ENCODE measurements around the gene OTOP2.
A peak's percentile ranks its signal among the peaks of the same experiment; 100 is the strongest.
"Not testable (repeated sequence)": the region's sequence is repeated elsewhere in the genome, so short reads cannot be mapped to it uniquely, and the experiment has no call there.

Gene OTOP2

DNA sequence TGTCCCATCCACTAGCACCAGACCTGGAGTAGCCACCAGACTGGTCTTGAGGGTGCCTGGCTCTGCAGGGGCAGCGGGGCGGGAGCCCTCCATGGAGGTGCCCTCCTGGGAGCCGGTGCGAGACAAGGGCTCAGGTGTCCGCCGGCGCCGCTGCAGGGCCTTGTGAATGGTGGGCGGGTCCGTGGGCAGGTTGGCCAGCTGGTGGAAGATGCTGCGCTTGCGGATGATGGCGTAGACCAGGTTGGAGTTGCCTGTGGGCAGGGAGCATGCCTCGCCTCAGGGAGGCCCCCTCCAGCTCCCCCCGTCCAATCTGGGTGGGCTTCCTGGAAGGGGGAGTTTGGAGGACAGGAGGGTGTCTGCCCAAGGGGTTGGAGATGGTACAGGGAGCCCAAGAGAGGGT is 30.0 kb downstream of the OTOP2 start:
- DNase-seq, result no peak

DNA sequence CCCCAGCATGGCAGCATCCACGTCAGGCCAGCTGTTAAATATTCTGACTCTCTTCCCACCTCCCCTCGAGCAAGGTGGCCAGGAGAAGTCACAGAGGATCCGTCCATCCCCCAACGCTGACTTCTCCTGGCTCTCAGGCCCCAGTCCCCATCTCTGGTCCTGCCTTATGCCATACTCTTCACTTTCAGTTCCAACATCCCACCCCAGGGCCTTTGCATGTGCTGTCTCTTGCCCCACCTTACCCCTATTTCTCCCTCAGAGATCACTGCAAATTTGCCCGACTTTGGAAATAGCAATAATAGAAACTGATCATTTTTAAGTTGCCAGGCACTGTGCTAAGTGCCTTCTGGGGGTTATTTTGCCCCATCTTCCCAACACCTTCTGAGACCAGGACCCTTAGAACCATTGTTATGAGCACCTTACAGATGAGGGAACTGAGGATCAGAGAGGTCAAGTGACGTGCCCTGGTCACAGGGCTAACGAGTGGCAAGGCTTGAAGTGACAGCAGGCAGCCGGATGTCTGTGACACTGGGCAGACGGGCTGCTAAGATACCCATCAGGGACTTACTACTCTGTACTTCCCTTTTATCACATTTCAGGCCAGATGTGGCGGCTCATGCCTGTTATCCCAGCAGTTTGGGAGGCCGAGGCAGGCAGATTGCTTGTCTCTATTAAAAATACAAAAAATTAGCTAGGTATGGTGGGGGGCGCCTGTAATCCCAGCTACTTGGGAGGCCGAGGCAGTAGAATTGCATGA is 30.8 kb downstream of the OTOP2 start:
- no peak for DNase-seq

DNA sequence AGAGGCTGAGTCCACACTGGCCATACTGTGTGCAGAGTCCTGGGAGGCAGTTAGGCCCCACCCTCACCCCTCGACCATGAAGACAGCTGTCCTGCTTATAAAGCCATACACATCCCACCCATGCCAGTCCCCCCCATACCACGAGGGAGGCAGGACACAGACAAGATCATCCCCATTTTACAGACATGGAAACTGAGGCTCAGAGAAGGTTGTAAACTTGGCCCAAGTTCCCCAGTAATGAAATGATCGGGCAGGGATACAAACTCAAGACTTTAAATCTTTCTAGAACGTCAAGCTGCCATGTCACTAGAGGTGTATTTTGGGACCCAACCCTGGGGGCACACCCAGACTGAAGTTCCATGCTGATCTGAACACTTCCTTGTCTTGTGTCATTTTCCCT is 32.0 kb downstream of the OTOP2 start:
- no peak for DNase-seq

DNA sequence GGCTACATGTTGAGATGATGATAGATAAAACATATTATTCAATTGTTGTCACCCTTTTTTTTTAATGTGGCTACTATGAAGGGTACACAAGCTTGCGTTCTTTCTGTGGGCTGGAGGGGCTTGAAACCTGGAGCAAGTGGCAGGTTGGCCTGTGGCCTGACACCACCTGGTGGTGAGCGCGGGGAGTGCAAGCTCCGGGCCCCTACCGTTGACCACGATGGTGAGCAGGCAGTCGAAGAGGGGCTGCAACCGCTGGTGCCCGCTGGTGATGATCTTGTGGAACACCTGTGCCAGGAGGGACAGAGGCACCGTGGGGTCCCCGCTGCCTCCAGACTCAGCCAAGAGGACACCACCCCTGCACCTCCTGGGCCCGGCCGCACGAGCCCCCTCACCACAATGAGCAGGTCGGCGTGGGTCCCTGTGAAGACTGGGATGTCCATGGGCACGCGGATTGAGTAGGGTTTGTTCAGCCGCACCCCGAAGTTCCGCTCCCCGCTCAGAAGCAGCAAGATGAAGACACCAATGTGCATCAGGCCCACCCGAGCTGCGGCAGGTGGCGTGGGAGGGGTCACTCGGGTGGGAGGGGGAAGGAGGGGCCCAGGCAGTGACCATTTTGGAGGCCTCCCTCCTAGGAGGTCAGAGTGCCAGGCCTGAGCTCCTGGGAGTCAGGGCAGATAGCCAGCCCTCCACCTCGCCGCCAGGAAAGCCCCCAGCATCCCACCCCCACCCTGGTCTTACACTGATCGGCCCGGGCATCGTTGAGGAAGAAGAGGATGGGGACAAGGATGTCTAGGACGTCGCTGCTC is 34.1 kb downstream of the OTOP2 start:
- DNase-seq, result peak; percentile 72

DNA sequence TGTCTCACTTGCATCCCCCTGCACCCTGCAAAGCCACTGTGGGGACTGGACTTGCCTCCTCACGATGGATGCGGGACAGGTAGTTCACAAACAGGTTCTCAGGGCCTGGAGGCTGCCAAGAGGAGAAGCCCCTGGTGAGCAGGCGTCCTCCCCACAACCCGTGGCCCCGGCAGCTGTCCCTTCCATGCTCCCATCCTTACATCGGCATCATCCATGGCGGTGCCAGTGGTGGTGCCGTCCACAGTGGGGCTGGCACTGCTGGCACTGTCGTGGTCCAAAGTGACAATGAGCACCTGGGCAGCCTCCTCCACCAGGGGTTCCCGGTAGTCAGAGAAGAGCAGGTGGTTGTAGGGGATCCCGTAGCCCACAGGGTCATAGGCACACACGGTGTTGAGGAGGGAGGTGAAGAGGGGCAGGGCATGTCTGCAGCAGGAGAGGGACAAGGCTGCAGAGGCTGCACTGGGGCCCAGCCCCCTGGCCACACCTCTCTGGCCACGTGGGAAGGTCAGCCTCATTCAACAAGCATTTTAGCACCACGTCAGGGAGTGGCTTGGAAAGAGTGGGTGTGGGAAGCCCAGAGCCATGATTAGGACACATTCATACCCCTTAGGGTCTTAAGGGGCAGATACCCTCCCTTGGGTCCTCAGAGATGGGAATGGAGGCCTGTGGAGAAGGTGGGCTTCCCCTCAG is 35.9 kb downstream of the OTOP2 start:
- no peak for DNase-seq

DNA sequence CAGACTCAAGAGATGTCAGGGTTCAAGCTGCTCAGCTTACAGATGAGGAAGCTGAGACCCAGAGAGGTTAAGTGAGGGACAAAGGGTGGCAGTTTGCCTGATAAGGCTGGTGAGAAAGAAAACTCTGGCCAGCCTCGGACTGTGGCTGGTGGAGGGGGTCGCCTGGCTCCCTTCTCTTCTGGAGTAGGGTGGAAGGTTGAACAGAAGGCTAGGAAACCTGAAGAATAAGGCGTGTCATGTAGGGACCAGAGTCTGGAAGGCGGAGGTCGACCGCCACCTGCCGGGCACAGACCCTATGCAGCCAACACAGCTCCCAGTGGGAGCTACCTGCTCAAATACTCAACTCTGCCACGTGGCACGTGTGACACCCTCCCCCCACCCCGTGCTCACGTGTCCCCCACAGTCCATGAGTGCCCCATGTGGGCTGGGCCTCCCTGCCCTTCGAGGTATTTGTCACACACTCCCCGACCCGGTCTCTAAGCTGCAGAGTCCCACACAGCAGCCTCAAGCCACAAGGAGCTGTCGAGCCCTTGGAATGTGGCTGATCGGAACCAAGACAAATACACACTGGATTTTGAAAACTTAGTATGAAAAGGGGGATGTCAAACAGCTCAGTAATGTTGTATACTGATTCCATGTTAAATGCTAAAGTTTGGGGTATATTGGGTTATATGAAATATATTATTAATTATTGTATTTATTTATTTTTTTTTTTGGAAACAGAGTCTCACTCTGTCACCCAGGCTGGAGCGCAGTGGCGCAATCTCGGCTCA is 36.7 kb downstream of the OTOP2 start:
- DNase-seq, result peak; percentile 59

DNA sequence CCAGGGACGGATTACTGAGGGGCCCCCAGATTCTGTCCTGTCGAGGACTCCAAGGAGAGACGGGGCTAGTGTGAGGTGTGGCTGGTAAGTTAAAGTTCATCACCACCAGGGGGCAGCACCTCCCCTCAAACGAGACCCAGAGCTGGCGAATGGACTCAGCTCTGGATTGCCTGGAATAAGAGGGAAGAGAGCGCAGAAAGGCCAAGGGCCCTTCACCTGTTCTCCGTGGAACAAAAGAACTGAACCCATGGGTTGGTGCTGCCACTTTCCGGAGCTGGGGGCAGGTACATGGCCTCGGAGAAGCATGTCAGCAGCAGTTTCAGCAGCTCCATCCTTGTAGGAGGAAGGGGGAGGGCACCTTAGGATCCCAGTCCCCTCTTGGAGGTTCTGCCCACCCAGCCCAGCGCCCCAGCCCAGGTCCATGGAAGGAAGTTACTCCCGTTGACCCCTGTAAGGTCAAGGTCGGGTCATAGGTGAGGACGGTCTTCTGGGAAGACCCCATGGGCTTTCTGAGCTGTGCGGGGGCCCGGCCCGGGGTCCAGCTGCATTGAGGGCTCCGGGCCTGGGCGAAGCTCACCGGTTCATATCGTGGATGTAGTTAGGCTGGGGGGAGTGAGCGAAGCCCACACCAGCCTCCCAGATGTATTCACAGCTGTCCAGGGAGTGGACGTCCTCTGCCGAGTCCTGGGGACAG is 37.7 kb downstream of the OTOP2 start:
- DNase-seq, result peak; percentile 88

DNA sequence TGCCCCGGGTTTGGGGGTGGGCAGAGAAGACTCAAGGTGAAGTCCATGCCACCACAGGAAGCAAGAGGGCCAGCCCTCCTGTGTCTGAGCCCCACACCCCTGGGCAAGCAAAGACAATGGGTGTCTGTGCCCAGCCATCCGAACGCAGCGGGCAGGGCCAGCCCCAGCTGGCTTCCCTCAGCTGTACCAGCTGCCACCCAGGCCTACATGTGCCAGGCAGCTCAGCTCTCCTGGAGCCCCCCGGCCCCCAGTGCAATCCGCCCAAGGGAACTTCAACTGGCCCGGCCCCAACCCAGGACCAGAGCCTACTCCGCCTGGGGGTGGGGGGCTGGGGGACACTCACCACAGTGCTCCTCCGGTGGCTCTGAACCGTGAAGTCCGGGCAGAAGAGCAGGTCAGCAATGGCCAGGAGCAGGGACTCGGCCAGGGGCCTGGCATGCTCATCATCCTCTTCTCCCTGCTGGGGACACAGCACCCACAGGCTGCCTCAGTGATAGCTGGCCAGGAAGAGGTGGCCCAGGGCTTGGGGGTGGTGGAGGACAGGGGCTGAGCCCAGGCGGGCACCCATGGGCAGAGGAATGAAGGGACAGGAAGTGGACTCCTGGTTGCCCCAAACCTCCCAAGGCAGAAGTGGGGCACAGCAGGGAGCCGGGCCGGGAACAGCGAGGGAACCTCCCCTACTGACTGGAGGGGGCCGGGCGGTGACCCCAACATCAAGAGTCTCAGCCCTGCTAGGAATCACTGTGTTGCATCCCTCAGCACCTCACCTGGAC is 38.7 kb downstream of the OTOP2 start:
- DNase-seq, result no peak

DNA sequence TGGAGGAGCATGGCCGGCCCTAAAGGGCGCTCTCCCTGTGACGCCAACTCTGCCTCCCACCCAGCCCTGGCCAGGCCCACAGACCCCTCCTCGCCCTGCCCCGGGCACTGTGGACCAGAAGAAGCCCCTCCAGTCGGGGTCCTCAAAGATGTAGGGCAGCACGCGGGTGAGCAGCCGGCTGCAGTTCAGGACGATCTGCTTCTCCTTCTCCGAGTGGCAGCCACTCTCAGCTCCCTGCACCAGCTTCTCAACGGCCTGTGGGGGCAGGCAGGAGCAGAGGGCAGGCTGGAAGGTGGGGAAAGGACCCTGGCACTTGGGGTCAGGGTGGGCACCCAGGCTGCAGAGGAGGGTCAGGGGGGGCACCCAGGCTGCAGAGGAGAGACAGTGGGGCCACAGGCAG is 39.6 kb downstream of the OTOP2 start:
- DNase-seq, result no peak

DNA sequence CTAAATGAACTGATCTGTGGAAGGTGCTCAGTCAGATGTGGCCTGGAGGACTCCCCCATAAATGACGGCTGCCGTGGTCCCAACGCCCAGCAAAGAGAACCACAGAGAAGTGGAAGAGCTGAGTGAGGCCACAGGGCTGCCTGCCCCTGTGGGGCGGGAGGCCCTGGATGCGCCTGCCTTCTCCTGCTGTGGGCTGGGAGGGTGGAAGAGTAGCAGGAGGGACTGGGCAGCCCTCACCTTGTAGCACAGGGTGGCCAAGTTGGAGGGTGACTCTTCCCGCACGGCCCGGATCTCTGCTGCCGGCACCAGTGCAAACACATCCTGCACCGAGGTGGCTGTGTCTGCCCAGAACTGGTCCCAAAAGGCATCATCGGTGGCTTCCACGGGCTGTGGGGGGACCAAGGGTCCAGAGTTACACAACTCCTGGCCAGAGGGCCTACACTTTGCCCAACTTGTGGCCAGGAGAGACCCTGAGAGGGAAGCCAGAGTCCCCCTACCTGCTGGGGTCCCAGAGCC is 40.2 kb downstream of the OTOP2 start:
- no peak for DNase-seq

DNA sequence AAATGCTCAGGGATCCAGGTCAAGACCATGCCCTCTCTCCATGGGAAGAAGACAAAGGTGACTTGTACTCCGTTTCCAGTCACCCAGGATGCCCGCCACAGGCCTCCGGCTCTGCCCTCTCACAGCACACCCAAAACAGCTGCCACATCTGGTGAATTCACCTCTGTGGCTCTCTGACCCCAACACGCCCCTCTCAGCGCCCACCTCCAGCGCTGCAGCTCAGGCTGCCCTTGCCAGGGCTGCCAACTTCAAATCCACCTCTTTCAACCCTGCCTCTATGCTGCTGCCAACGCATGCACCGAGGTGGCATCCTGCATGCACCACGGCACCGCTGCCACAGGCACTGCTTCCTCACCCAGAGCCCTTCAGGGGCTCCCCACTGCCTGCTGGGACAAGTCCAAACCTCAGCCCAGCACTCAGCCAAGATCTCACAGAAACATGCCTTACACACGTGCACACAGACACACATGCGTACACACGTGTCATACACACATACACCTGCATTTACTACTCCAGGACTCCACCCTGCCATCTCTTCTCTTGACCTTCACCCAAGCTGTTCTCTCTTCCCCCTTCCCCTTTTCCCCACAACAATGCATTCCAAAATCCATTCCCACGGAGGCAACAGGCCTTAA is 41.0 kb downstream of the OTOP2 start:
- no peak for DNase-seq

DNA sequence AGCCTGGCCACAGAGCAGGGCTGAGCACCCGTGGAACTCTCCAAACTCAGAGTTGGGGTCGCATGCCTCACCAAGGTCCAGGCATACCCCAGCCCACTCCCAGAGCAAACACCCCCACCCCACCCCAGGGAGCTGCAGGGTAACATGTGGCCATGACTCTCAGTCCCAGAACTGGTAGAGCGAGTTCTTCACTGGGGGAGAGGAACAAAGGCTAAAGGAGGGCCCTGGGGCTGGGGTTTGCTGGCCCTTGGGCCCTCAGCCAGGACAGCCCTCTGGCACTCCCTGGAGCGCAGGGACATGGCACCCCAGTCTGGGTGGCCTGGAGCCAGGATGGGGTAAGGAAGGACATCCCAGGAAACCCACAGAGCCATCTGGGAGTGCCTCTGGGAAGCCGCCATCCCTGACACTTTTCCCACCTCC is 44.3 kb downstream of the OTOP2 start:
- no peak for DNase-seq

DNA sequence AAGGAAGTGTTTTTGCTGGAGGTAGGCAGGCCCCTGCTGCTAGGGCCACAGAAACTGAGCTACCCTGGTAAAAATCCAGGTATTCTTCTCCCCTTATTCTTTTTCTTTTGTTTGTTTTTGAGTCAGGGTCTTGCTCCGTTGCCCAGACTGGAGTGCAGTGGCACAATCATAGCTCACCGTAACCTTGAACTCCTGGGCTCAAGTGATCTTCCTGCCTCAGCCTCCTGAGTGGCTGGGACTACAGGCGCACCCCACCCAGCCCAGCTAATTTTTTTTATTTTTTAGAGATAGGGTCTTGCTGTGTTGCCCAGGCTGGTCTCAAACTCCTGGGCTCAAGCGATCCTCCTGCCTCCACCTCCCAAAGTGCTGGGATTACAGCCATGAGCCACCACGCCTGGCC is 45.4 kb downstream of the OTOP2 start:
- DNase-seq, result not testable (repeated sequence)

DNA sequence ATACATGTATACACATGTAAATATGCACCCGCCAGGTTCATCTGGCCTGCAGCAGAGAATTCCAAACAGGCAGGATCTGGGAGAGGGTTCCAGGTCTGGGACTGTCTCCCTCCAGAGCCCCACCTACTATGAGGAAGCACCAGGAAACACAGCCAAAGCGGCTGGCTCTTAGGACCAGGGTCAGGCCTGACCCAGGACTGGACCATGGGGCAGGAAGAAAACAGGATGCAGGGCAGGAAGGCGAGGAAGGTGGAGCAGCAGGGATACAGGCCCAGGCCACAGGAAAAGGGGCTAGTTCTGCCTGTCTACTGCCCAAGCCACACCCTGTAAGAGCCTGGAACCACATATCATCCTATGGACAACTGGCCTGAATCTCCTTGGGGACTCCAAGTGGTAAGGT is 46.3 kb downstream of the OTOP2 start:
- no peak for DNase-seq

DNA sequence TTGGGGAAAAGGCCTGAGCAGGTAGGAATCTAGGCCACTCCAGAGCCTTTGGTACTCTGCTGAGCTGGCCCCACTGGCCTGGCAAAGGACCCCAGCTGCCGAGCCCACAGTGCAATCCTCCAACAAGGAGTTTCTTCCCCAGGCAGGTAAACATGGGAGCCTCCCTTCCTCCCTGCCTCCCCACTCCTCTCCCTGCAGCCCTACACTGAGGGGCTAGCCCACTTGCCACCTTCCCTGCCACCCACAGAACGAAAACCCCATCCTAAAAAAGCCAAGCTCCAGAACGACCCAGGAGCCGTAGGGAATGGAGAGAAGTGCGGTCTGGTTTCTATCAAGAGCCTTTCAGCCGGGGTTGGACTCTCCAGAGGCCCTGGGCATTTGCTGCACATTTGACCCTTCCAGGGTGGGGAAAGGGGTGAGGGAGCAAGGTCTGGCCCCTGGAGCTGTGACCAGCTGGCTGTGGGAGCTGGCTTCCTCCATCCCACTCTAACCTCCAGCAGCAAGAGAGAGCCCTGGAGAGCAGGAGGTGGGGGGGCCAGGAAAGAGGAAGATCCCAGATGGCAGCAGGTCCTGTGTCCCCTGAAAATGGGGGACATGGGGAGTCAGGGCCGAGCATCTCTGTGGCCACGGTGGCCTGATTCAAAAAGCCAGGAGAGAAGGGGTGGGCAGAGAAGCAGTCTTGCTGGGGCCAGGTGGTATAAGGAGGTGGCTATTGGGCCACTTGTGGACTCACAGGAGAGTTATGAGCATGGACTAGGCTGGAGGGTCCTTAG is 47.2 kb downstream of the OTOP2 start:
- no peak for DNase-seq

DNA sequence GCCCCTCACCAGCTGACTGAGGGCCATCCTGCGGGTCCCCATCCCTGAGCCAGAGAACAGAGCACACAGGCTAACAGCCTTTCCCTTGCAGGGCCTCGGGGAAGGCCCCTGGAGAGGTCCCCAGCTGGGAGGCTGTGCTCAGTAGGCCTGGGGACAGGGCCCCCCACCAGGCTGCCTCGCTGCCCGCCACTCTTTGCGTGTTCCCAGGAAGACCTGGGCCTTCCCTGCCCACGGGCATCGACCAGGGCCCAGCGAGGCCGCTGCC is 47.7 kb downstream of the OTOP2 start:
- no peak for DNase-seq

DNA sequence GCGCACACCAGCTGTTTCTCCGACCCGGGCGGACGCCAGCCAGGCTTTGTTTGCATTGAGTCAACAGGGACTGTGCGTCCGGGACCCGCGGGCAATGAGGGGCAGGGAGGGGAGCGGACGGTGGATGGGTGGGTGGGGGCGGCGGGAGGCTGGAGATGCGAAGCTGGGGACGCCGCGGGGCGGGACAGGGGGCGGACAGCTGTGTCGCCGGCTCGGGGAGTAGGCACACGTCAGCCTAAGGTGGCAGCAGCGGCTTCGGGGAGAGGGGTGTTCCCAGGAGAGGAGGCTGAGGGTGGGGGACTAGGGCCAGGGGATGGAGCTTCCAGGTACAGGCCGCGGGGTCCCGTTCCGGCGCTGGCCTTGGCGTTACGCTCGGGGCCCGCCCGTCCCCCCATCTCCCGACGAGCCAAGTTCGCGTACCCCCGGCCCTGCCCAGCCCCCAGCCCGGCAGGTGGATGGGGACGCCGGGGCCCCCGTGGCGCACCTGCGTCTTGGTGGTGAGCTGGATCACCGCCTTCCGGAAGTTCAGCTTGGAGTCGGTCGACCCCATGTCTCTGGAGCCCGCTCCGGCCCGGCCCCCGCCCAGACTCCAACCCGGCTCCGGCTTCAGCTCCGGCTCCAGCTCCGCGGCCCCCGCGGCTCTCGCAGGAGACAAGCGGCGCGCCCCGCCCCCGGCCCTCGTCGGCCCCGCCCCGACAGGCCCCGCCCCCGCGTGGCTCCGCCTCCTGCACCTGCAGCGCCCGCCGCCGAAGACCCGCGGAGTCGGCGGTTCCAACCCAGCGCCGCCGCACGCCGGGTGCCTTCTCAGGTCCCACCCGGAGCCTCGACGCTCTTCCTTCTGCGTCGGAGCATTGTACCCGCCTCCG is 48.3 kb downstream of the OTOP2 start, which contains the start of gene HID1:
Gene HID1, minus strand, starts transcription at position 653 of the 866 bp plus-strand sequence. Its CDS starts 103 bp downstream, at position 550.
- peak; percentile 58 for DNase-seq

DNA sequence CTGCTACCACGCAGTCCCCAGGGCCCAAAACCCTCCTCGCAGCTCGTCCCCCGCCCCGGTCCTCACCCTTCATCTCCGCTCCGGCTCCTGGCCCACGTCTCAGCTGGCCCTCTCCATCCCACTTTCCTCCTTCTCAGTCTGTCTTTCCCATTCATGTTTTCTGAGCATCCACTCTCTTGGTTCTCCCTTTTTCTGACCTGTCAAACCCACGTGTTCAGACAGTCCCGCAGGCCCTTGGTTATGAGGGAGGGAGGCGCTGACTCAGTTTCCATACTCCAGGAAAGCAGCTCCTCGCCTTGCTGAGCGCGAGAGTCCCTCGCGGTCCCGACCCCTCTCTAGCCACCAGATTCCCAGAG is 48.9 kb downstream of the OTOP2 start:
- DNase-seq, result no peak

DNA sequence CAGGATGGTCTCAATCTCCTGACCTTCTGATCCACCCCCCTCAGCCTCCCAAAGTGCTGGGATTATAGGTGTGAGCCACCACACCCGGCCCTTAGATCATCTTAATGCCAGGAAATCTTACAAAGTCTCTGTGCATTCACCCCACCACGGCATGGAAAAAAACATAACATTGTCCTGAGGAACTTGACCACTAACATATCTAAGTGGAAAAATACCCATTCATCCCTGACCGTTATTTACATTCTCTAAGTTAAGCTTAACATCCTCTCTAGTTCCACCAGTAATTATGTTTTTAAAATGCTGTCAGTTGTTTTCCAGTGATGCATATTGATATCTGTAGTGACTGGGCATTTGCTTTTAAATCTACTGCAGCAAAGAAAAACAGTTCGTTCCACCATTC is 51.9 kb downstream of the OTOP2 start:
- no peak for DNase-seq
